ENCODE data around the gene PICALM.

Gene PICALM

DNA sequence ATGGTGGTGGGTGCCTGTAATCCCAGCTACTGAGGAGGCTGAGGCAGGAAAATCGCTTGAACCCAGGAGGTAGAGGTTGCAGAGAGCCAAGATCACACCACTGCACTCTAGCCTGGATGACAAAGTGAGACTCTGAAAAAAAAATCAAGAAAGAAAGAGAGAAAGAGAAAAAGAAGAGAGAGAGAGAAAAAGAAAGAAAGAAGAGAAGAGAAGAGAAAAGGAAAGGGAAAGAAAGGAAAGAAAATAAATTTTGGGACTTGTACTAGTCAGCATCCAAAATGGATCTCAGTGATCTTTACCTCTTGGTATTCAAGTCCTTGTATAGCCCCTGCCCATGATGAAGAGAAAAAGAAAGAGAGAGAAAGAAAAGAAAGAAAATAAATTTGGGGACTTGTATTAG lies 22.2 kb upstream of the PICALM start:
- TF ChIP-seq CREB1 (IDR thresholded peaks at IDR 0.05; ENCODE audit: low read depth) (no peak), RAD21 (IDR thresholded peaks at IDR 0.05; ENCODE audit: low read depth) (no peak), NFIC (IDR thresholded peaks at IDR 0.05) (no peak), ZBTB7A (IDR thresholded peaks at IDR 0.05; ENCODE audit: low read depth) (no peak), CEBPB (IDR thresholded peaks at IDR 0.05) (no peak), EP300 (IDR thresholded peaks at IDR 0.05; ENCODE audit: borderline replicate concordance) (no peak), TEAD4 (IDR thresholded peaks at IDR 0.05) (no peak), YY1 (IDR thresholded peaks at IDR 0.05; ENCODE audit: low read depth) (no peak), TAF1 (IDR thresholded peaks at IDR 0.05; ENCODE audit: low read depth) (no peak), TCF12 (IDR thresholded peaks at IDR 0.05; ENCODE audit: low read depth) (no peak), FOXM1 (IDR thresholded peaks at IDR 0.05; ENCODE audit: borderline replicate concordance, low read depth) (no peak), EGR1 (IDR thresholded peaks at IDR 0.05) (no peak)
- TF ChIP-seq, protein P1, sequence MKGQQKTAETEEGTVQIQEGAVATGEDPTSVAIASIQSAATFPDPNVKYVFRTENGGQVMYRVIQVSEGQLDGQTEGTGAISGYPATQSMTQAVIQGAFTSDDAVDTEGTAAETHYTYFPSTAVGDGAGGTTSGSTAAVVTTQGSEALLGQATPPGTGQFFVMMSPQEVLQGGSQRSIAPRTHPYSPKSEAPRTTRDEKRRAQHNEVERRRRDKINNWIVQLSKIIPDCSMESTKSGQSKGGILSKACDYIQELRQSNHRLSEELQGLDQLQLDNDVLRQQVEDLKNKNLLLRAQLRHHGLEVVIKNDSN (IDR thresholded peaks at IDR 0.05): no peak
- TF ChIP-seq, protein P2, sequence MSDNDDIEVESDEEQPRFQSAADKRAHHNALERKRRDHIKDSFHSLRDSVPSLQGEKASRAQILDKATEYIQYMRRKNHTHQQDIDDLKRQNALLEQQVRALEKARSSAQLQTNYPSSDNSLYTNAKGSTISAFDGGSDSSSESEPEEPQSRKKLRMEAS (IDR thresholded peaks at IDR 0.05): no peak
- TF ChIP-seq, protein P3, sequence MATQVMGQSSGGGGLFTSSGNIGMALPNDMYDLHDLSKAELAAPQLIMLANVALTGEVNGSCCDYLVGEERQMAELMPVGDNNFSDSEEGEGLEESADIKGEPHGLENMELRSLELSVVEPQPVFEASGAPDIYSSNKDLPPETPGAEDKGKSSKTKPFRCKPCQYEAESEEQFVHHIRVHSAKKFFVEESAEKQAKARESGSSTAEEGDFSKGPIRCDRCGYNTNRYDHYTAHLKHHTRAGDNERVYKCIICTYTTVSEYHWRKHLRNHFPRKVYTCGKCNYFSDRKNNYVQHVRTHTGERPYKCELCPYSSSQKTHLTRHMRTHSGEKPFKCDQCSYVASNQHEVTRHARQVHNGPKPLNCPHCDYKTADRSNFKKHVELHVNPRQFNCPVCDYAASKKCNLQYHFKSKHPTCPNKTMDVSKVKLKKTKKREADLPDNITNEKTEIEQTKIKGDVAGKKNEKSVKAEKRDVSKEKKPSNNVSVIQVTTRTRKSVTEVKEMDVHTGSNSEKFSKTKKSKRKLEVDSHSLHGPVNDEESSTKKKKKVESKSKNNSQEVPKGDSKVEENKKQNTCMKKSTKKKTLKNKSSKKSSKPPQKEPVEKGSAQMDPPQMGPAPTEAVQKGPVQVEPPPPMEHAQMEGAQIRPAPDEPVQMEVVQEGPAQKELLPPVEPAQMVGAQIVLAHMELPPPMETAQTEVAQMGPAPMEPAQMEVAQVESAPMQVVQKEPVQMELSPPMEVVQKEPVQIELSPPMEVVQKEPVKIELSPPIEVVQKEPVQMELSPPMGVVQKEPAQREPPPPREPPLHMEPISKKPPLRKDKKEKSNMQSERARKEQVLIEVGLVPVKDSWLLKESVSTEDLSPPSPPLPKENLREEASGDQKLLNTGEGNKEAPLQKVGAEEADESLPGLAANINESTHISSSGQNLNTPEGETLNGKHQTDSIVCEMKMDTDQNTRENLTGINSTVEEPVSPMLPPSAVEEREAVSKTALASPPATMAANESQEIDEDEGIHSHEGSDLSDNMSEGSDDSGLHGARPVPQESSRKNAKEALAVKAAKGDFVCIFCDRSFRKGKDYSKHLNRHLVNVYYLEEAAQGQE (IDR thresholded peaks at IDR 0.05; ENCODE audit: low read depth): no peak

DNA sequence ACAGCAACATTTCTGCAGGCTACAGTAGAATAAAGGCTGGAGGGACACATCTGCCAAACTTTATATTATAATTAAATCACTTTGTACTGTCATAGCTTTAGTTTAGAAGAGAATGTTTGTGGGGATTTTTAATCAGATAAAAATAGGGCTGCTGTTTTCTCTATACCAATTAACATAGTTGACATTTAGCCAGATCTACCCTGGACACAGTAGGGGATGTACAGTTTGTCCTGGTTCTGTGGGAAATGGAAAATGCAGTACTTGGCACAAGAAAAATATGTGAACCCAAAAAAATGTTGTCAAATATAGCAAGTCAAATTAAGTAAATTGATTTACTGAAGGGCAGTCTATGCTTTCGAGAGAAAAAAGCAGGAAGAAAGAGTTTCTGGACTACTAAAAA lies 20.8 kb upstream of the PICALM start:
- TF ChIP-seq TEAD4 (IDR thresholded peaks at IDR 0.05) (peak; percentile 59), EGR1 (IDR thresholded peaks at IDR 0.05) (no peak), NFIC (IDR thresholded peaks at IDR 0.05) (peak; percentile 69), RAD21 (IDR thresholded peaks at IDR 0.05; ENCODE audit: low read depth) (no peak), ZBTB7A (IDR thresholded peaks at IDR 0.05; ENCODE audit: low read depth) (no peak)

DNA sequence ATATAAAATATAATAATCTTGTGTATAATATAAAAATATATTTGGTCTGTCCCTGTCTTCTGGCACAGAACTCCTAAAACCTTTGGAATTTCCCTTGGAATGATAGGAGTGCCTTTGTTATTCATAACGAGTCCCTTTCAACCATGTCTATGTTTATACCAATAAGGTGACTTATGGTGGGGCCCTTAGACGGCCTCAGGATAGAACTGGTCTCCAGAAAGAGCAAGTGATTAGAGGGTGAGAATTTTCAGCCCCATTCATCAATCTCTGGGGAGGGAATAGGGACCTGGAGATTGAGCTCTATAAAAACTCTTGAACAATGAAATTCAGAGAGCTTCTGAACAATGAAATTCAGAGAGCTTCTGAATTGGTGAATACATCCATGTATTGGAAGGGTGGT lies 18.4 kb upstream of the PICALM start:
- TF ChIP-seq TEAD4 (IDR thresholded peaks at IDR 0.05) (no peak), CREB1 (IDR thresholded peaks at IDR 0.05; ENCODE audit: low read depth) (no peak), EP300 (IDR thresholded peaks at IDR 0.05; ENCODE audit: borderline replicate concordance) (no peak)
- TF ChIP-seq, protein P2 (IDR thresholded peaks at IDR 0.05): no peak

DNA sequence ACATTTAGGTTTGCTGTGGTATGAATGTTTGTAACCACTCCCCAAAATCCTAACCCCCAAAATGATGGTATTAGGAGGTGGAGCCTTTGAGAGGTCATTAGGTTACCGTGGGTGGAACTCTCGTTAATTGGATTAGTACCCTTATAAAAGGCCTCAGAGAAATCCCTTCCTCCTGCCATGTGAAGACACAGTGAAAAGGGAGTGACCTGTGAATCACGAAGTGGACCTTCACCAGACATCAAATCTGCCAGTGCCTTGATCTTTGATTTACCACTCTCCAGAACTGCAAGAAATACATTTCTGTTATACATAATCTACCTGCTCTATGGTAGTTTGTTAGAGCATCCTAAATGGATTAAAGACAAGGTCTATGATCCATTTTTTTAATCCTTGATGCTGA lies 12.6 kb upstream of the PICALM start:
- TF ChIP-seq TEAD4 (IDR thresholded peaks at IDR 0.05) (no peak), EGR1 (IDR thresholded peaks at IDR 0.05) (no peak), TCF12 (IDR thresholded peaks at IDR 0.05; ENCODE audit: low read depth) (no peak), CREB1 (IDR thresholded peaks at IDR 0.05; ENCODE audit: low read depth) (no peak), CEBPB (IDR thresholded peaks at IDR 0.05) (no peak), FOXM1 (IDR thresholded peaks at IDR 0.05; ENCODE audit: borderline replicate concordance, low read depth) (no peak), YY1 (IDR thresholded peaks at IDR 0.05; ENCODE audit: low read depth) (no peak), EP300 (IDR thresholded peaks at IDR 0.05; ENCODE audit: borderline replicate concordance) (no peak), NFIC (IDR thresholded peaks at IDR 0.05) (no peak), ZBTB7A (IDR thresholded peaks at IDR 0.05; ENCODE audit: low read depth) (no peak), RAD21 (IDR thresholded peaks at IDR 0.05; ENCODE audit: low read depth) (no peak), TAF1 (IDR thresholded peaks at IDR 0.05; ENCODE audit: low read depth) (no peak)
- TF ChIP-seq, protein P3 (IDR thresholded peaks at IDR 0.05; ENCODE audit: low read depth): no peak
- TF ChIP-seq, protein P1 (IDR thresholded peaks at IDR 0.05): no peak
- TF ChIP-seq, protein P2 (IDR thresholded peaks at IDR 0.05): no peak

DNA sequence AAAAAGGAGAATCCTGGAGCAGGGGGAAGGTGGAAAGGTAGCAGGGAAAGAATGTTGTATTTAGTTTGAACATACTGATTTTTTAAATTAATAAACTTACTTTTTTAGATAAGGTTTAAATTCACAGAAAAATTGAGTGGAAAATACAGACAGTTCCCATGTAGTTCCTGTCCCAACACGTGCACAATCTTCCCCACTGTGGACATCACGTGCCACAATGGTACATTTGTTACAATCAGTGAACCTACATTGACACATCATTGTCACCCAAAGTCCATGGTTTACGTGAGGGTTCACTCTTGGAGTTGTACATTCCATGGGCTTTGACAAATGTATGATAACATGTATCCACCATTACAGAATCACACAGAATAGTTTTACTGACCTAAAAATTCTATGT lies 10.5 kb upstream of the PICALM start:
- TF ChIP-seq, protein P1 (IDR thresholded peaks at IDR 0.05): no peak
- TF ChIP-seq, protein P3 (IDR thresholded peaks at IDR 0.05; ENCODE audit: low read depth): no peak
- TF ChIP-seq FOXM1 (IDR thresholded peaks at IDR 0.05; ENCODE audit: borderline replicate concordance, low read depth) (no peak), TAF1 (IDR thresholded peaks at IDR 0.05; ENCODE audit: low read depth) (no peak), NFIC (IDR thresholded peaks at IDR 0.05) (no peak), YY1 (IDR thresholded peaks at IDR 0.05; ENCODE audit: low read depth) (no peak), TCF12 (IDR thresholded peaks at IDR 0.05; ENCODE audit: low read depth) (no peak), EGR1 (IDR thresholded peaks at IDR 0.05) (no peak), EP300 (IDR thresholded peaks at IDR 0.05; ENCODE audit: borderline replicate concordance) (no peak), RAD21 (IDR thresholded peaks at IDR 0.05; ENCODE audit: low read depth) (no peak), CREB1 (IDR thresholded peaks at IDR 0.05; ENCODE audit: low read depth) (no peak), TEAD4 (IDR thresholded peaks at IDR 0.05) (no peak), CEBPB (IDR thresholded peaks at IDR 0.05) (no peak), ZBTB7A (IDR thresholded peaks at IDR 0.05; ENCODE audit: low read depth) (no peak)
- TF ChIP-seq, protein P2 (IDR thresholded peaks at IDR 0.05): no peak
